Measurements from ENCODE around the gene EPGN. TPM values are rescaled to one million over a fixed set of nuclear protein-coding genes. Genes with fewer than 3 reads are reported as not detected.
A peak's percentile ranks its signal among the peaks of the same experiment; 100 is the strongest.

Gene EPGN, protein sequence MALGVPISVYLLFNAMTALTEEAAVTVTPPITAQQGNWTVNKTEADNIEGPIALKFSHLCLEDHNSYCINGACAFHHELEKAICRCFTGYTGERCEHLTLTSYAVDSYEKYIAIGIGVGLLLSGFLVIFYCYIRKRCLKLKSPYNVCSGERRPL
- not detected for total RNA-seq
- long read RNA-seq, result 0 reads

DNA sequence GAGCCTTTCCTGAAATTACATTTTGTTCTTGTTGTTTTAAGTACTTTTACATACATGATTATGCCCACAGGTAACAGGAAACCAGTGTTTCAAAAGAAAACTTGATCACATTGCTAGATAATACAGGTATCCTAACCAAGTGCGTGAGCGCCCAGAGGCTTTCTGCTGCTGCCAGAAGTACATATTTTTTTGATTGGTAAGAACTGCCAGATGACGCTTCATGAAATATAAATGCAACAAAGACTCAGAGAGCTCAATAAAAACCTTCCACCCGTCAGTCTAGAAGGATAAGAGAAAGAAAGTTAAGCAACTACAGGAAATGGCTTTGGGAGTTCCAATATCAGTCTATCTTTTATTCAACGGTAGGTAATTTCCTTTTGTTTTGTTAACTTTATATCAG lies at the start of gene EPGN:
Gene EPGN, plus strand, starts transcription at position 256 of the 400 bp plus-strand sequence. Its CDS starts 64 bp downstream, at position 320.
- ATAC-seq, result no peak
- DNase-seq, result no peak
- intact Hi-C loops (cut with DNase I, micrococcal nuclease), result loop anchor here in 1 of 2 donors (10.0 kb wide), 1 partner anchor 123 kb away; no protein-coding TSS in a partner anchor

DNA sequence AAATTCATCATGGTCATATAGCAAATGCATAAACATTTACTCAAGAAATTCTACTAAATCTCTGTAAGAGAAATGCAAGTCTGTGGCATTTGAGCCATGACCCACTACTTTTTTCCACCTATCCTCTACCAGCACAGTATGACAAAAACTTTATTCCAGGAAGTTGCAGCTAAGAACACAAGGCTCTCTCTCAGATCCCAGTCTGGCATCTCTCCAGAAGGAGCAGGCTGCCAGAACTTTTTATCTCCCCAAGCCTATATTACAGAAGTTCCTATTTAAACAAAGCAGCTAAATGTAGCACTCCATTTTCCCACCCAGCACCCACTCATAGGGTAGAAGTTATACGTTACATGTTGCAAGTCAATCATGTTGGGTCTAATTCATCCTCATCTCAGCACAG lies 49.3 kb upstream of the EPGN start:
- DNase-seq (peak; percentile 16 to 32), ATAC-seq (peak; percentile 61)
- intact Hi-C loops (cut with DNase I, micrococcal nuclease), result no loop called here

DNA sequence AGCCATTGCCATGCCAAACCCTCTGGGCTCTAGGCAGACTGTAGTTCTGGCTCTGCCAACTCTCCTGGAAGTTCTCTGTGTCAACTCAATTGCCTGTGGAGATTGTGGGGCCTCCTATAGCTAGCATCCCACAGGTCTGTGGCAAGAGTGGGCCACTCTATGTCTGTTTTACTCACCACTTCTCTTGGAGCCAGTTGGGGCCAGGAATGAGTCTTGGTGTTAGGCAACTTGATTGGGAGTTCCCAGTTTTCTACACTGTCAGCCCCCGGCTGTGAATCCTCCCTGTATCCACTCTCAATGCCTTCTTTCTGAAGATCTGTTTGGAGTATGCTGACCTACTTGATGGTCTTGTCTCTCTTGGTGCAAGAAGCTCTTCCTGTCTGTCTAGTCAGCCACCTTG lies 48.2 kb upstream of the EPGN start:
- ATAC-seq (no peak), DNase-seq (no peak)
- intact Hi-C loops (cut with DNase I, micrococcal nuclease), result no loop called here

DNA sequence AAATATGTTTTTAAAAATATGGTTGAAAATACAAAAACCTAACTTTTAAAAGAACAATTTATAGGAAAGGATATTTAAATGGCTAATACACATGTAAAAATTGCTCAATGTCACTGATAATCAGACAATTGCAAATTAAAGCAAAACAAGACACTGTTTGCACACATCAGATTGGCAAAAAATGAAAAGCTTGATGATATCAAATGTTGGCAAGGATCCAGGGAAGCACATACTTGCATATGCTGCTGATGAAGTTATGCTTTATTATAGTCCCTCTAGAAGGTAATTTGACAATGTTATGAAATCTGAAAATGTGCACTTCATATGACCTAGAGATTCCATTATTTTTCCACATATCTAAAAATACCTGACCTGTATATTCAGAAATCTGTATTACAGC lies 45.7 kb upstream of the EPGN start:
- ATAC-seq, result no peak
- no peak for DNase-seq
- intact Hi-C loops (cut with DNase I, micrococcal nuclease), result no loop called here

DNA sequence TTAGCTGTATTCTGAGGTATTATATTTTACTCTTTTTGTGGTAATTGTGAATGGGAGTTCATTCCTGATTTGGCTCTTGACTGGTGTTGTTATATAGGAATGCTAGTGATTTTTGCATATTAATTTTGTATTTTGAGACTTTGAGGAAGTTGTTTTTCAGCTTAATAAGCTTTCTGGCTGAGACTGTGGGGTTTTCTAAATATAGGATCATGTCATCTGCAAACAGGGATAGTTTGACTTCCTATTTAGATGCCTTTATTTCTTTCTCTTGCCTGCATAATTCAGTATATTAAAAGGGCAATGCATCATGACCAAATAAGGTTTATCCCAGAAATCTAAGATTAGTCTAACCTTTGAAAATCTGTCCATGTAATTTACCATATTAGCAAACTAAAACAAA lies 44.7 kb upstream of the EPGN start:
- DNase-seq, result no peak
- intact Hi-C loops (cut with DNase I, micrococcal nuclease), result no loop called here
- no peak for ATAC-seq

DNA sequence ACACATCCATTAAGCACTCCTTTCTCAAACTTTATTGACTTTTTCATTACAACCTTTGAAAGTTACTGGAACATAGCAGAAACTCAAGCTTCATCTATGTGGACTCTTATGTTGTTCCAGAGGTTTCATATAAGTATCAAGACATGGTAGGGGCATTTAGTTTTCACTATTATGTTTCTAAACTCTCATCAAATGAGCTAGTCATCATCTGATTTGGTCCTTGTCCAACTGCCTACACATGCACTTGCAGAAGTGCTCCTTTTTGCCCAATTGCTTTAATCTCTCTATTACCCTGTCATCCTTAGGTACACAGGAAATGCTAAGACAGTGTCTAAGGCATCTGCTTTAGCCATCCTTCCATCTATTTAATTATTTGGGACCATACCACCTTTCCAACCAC lies 42.2 kb upstream of the EPGN start:
- DNase-seq (no peak), ATAC-seq (no peak)
- intact Hi-C loops (cut with DNase I, micrococcal nuclease), result no loop called here

DNA sequence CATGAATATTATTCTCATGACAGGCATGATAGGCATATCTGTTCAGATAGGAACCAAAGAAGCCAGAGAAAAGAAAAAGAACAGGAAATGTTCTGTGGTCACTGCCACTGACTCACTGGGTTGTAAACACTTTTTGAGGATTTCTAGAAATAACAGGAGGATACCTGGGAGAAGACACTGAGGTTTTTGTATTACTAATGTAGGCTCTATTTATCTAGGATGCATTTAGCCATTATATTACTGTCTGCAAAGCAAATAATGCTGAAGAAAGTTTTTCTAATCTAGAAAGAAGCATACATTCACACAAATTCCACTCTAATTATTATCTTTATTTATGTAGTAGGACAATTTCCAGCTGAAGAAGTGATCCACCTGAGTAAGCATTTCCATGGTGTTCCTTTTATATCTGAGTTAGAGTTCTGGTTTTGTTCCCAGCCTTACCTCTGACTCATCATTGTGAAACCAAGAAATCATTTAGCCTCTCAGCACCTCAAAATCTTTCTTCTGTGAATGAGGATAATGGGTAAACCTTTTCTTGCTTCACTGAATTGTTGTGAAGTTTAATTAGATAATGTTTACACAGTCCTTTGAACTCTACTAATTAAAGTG lies 40.2 kb upstream of the EPGN start:
- ATAC-seq (no peak), DNase-seq (no peak)
- intact Hi-C loops (cut with DNase I, micrococcal nuclease), result no loop called here

DNA sequence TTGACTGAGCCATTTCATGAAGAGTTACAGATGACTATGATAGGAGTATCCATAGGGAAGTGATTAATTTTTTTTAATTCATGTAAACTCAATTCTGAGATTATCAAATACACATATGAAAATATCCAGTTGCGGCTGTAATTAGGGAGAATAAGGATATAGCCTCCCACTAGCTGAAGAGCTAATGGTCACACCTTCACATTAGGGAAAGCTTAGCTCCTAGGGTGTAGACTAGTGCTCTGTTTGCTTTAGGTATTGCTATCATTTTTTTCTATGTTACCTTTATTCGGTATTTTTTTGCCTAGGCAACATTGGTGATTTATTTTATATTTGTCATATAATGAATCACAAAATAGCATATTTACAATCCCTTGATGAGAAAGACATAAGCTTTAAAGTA lies 39.6 kb upstream of the EPGN start:
- intact Hi-C loops (cut with DNase I, micrococcal nuclease), result no loop called here
- DNase-seq, result no peak
- ATAC-seq, result no peak

DNA sequence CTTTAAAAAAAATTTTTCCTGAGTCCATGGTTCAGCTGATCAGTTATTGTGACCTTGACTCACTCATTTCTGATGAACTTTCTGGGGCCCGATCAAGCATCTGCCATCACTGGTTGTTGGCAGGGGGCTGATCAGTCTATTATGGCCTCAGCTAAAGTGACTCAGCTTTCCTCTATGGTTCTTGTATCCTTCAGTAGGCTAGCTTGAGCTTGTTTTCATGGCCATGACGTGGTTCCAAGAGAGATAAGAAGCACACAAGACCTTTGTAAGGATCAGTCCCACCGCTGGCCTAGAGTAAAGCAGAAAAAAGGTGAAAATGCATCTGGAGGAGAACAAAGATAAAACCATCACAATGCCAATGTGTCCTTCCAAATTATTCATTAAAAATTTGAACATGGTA lies 29.8 kb upstream of the EPGN start:
- no peak for DNase-seq
- no peak for ATAC-seq
- intact Hi-C loops (cut with DNase I, micrococcal nuclease), result no loop called here

DNA sequence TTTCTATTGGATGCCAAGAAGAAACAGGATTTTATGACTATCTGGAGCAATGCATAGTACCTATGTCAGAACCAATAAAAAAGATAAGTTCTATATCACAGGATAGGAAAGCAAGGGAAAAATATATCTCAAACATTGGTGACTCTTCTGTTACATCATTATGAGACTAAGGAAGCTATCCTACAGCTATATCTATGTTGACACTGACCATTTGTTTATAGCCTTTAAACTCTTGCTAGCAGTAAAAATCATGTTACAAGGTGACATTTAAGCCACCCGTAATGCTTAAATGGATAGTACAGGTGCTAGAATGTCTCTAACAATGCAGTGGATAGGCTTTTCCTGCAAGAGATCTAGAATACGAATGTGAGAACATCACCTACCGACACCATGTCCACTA lies 28.6 kb upstream of the EPGN start:
- ATAC-seq, result peak; percentile 73
- intact Hi-C loops (cut with DNase I, micrococcal nuclease), result no loop called here
- no peak for DNase-seq

DNA sequence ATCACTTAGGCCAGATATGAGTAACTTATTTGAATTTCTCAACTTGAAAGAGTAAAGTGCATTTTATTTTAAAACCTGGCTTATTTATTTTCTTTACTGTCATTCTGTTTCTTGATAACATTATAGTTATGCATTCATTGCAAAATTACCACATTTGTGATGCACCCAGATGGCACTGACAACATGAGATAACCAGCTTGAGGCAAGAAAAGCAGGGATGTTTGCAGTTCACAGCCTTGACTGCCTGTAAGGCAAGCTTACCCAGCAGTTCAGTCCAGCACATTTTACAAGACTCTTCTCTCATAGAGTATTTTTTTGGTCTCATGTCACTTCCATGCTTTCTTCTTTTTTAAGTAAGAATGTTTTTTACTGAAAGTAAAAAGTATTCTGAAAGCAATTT lies 25.3 kb upstream of the EPGN start:
- no peak for ATAC-seq
- intact Hi-C loops (cut with DNase I, micrococcal nuclease), result no loop called here

DNA sequence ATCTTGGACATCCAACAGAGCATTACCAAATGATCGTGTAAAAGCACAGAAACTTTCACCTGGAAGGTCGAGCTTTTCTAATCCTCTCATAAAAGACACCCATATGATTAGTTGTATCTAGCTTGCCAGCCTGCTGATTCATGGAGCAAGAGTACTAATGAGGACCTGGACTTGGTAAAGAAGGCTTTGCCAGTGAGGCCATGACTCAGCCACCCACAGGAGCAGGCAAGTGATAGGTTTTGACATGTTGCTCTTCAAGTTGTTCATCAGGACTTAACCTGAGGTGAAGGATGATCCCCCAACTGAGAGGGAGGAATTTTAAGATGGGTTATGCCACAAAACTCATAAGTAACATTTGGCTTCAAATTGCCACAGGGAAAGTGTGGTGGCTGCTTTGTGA lies 24.7 kb upstream of the EPGN start:
- intact Hi-C loops (cut with DNase I, micrococcal nuclease), result no loop called here
- ATAC-seq, result no peak
- no peak for DNase-seq

More for the DNA sequence above, 25.3 kb upstream of the EPGN start:
- no peak for DNase-seq

DNA sequence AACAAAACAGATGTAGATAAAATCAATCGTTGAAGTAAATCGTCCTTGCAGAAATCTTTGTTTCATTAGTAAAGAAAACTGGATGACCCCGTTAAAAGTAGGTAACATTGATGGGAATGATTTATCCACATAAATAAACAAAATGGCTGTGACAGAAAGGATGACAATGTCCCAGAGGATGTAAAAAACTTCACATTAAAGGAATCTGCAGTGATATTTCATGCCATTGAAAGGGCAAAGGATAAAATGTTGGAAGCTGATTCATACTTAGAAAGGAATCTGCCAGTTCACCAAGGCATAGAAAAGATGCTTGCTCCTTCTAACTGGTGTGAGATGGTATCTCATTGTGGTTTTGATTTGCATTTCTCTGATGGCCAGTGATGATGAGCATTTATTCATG lies 24.2 kb upstream of the EPGN start:
- DNase-seq (no peak), ATAC-seq (no peak)
- intact Hi-C loops (cut with DNase I, micrococcal nuclease), result no loop called here

DNA sequence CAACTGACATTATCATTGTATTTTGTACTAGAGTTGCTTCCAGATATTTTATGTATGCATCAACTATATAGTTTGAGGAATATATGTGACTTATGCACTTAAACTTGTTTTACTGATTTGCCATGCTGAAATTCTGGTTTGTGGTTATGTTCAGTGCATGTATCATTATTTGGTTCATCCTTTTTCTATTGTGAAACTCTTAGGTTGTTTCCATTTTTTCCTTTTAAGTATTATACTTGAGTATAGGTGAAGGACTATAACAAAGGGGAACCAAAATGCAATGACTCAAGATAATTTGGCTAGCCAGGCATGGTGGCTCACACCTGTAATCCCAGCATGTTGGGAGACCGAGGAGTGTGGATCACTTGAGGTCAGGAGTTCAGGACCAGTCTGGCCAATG lies 21.1 kb upstream of the EPGN start:
- no peak for ATAC-seq
- intact Hi-C loops (cut with DNase I, micrococcal nuclease), result no loop called here
- DNase-seq, result no peak

DNA sequence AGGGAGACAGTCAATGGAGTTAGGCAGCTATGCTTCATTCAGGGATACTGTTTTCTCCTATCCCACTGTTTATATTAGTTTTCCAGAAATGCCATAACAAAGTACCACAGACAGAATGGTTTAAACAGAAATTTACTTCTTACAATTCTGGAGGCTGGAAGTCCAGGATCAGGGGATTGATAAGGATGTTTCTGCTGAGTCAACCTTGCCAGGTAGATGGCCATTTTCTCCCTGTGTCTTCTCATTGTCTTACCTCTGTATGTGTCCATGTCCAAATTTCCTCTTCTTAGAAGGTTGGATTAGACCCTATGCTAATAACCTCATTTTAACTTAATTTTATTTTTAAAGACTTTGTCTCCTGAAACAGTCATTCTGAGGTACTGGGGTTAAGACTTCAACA lies 20.5 kb upstream of the EPGN start:
- intact Hi-C loops (cut with DNase I, micrococcal nuclease), result no loop called here
- no peak for ATAC-seq
- DNase-seq, result no peak

DNA sequence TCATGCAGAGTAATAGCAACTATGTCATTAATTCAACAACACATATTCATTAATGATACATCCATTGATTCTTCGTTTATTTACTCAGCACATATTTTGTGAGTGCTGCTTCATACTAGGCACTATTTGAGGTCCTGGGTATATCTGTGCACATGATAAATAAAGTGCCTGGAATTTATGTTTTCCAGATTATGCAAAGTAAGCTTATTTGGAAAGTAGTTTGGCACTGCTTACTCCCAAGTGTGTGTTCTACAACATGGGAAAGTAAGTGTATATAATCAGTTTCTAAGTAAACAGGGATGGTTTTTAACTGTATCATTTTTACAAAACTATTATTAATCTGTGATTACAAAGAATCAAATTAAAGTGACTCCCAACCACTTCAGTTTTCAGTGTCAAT lies 16.8 kb upstream of the EPGN start:
- ATAC-seq (no peak), DNase-seq (no peak)
- intact Hi-C loops (cut with DNase I, micrococcal nuclease), result no loop called here

DNA sequence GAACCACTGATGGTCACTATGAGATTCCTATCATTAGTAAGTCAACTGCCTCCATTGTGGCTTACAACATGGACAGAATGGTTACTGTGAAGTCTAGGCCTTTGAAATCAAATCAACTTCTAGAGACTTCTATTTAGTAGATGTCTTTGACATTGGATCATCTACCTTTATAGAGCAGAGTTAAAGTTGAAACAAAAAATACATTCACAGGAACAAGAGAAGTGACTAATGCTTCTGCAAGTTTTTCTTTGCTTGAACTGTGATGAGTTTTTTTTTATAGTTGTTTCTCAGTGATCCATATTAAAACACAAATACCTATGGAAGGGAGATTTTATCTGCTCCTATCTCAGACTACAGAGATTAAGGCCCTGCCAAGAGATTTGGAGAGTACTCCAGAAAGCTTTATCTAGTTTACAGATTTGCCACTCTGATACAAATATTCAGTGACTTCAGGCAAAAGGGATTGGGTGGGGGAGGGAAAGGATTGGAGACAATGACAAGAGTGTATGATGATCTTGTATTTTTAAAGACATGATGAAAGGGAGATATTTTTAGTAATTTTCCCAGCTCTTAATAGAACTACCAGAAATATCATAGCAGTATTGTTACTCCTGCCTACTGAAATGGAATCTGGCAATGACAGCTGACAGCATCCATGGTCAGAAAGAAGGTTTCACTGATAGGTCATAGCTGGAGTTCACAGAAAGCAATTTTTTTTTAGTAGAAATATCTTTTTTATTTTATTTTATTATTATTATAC lies 16.0 kb upstream of the EPGN start:
- intact Hi-C loops (cut with DNase I, micrococcal nuclease), result no loop called here
- ATAC-seq (no peak), DNase-seq (no peak)

DNA sequence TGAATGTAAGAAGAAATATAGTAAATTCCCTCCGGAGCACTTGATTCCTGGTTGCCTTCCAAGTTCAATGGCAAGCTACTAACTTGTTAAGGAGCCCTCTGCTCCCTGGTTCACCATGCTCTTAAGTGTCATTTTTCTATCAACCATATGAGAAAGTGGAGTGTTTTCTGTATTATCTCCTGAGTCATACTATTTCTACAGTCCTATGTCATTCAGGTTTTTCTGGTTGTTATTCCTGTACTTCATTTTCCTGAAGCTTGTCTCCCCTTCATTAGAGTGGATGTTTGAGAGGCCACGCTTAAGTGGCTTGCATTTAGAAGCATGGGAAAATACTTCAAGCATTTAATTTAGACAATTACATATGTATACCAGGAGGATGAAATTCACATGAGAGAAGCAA lies 14.7 kb upstream of the EPGN start:
- intact Hi-C loops (cut with DNase I, micrococcal nuclease), result no loop called here
- DNase-seq (no peak), ATAC-seq (no peak)

DNA sequence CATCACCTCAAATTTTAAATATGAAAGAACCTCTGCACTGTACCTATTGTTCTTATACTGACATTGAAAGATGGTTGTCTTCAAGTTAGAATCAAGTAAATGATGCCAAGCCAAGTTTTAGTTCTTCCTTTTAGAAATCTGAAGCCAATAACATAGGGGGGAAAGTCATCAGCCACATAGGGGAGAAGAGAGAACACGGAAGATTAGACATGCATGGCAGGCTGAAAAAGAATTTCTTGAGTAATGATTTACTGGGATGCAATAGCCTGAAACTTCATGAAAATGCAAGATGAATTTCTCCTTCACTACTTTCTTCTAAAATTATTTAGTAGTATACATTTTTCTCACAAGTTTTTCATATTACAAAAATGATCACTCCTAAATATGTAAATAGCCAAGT lies 13.6 kb upstream of the EPGN start:
- intact Hi-C loops (cut with DNase I, micrococcal nuclease), result no loop called here
- DNase-seq, result no peak
- no peak for ATAC-seq

DNA sequence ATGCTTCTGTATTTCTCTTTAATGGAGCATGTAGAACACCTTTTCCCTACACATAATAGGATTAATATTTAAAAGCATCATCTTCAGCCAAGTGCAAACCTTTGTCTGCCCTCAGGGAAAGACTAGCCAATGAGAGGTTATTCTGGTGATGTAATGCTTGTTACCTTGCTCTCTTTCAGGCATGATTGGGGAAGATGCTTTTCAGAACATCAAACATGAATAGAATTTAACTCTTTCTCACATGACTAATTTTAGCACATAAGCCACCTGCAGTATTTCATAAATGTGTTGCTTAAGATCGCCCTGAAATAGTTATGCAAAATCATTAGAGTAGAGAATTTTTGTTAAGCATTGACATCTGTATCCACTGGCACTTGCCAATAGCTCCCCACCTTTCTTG lies 10.7 kb upstream of the EPGN start:
- DNase-seq (no peak), ATAC-seq (no peak)
- intact Hi-C loops (cut with DNase I, micrococcal nuclease), result no loop called here

All from left colon (tissue), 2 donors.